DOHH2 (cell line): Measurements from ENCODE around the gene DPP7.

Source experiments
- EZH2phosphoT487 ChIP-seq: fragments of 200-600 bp; sonication (generic); IDR thresholded peaks from 2 replicates; pipeline ENCODE4 v1.6.1; 2017; ENCODE audit warnings: borderline replicate concordance, mild to moderate bottlenecking, antibody characterized with exemption, low read length, moderate library complexity, mixed read lengths
- TF ChIP-seq, protein P1 (sequence below): fragments of 200-600 bp; sonication (generic); IDR thresholded peaks from one replicate; pipeline ENCODE4 v1.5.1; 2014; ENCODE audit warnings: antibody characterized with exemption, mild to moderate bottlenecking, low read depth, low read length; ENCODE audit not compliant: poor library complexity, severe bottlenecking

DNA sequence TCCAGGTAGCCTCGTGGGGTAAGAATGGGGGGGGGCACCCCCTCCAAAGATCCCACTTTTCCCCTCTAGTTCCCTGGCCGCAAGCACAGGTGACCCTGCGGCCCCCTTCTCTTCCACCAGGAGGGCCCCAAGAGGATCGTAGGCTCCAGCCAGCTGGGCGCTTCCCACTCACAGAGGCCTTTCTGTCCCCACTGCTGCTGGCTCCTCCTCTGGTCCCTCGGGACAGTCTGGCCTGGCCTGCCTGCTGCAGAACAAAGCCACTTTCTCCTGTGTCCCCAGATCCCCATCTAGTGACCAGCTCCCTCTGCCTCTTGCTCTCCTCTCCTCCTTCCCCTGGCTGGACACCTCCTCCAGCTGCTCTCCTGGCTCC, 43.6 kb downstream of the DPP7 start:
- TF ChIP-seq, protein P1, sequence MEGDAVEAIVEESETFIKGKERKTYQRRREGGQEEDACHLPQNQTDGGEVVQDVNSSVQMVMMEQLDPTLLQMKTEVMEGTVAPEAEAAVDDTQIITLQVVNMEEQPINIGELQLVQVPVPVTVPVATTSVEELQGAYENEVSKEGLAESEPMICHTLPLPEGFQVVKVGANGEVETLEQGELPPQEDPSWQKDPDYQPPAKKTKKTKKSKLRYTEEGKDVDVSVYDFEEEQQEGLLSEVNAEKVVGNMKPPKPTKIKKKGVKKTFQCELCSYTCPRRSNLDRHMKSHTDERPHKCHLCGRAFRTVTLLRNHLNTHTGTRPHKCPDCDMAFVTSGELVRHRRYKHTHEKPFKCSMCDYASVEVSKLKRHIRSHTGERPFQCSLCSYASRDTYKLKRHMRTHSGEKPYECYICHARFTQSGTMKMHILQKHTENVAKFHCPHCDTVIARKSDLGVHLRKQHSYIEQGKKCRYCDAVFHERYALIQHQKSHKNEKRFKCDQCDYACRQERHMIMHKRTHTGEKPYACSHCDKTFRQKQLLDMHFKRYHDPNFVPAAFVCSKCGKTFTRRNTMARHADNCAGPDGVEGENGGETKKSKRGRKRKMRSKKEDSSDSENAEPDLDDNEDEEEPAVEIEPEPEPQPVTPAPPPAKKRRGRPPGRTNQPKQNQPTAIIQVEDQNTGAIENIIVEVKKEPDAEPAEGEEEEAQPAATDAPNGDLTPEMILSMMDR = no peak
- no peak for TF ChIP-seq EZH2phosphoT487
